Measurements from ENCODE around the gene ELL2.

DNA sequence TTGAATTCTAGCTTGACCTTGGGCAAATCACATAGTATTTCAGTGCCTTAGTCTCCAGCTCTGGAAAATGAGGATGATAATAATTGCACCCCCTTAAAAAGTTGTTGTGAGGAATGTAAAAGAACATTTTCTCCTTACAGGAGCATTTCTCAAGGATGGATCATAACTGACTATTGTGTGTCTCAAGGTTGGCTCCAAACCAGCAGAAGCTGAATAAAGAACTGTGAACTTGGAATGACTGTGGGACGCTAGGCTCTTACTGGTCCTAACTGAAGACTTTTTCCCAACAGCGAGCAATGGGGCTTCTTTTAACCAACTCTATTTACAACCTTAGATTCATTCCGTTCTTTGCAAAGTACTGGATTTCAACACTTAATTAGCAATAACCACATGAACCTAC, 113.0 kb downstream of the ELL2 start:
- TF ChIP-seq SMC3 (conservative IDR thresholded peaks at IDR 0.05; ENCODE audit: poor library complexity) (no peak), EP300 (conservative IDR thresholded peaks at IDR 0.05; ENCODE audit: poor library complexity, severe bottlenecking) (no peak), EZH2 (IDR thresholded peaks at IDR 0.05; ENCODE audit: borderline replicate concordance, insufficient read depth, low read length, poor library complexity, severe bottlenecking) (no peak), POLR2AphosphoS5 (IDR thresholded peaks at IDR 0.05) (no peak), RAD21 (conservative IDR thresholded peaks at IDR 0.05) (no peak), TAF1 (IDR thresholded peaks at IDR 0.05; ENCODE audit: low read depth) (no peak), REST (IDR thresholded peaks at IDR 0.05; ENCODE audit: borderline replicate concordance) (no peak), MXI1 (conservative IDR thresholded peaks at IDR 0.05; ENCODE audit: poor library complexity, severe bottlenecking) (no peak)
- TF ChIP-seq, protein P1, sequence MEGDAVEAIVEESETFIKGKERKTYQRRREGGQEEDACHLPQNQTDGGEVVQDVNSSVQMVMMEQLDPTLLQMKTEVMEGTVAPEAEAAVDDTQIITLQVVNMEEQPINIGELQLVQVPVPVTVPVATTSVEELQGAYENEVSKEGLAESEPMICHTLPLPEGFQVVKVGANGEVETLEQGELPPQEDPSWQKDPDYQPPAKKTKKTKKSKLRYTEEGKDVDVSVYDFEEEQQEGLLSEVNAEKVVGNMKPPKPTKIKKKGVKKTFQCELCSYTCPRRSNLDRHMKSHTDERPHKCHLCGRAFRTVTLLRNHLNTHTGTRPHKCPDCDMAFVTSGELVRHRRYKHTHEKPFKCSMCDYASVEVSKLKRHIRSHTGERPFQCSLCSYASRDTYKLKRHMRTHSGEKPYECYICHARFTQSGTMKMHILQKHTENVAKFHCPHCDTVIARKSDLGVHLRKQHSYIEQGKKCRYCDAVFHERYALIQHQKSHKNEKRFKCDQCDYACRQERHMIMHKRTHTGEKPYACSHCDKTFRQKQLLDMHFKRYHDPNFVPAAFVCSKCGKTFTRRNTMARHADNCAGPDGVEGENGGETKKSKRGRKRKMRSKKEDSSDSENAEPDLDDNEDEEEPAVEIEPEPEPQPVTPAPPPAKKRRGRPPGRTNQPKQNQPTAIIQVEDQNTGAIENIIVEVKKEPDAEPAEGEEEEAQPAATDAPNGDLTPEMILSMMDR (IDR thresholded peaks at IDR 0.05; ENCODE audit: poor library complexity, severe bottlenecking), result no peak

Measured in neural cell (in vitro differentiated cells).